Breast epithelium (tissue), 4 donors: ENCODE data around the gene FAM47C. TPM values are rescaled to one million over a fixed set of nuclear protein-coding genes. Genes with fewer than 3 reads are reported as not detected.
"Not testable (repeated sequence)": the region's sequence is repeated elsewhere in the genome, so short reads cannot be mapped to it uniquely, and the experiment has no call there.

ENCODE experiments used
- DNase-seq, 2 donors: peaks; one replicate each; pipeline ENCODE4 v3.0.0-alpha.2; 2019; ENCODE audit warnings: low spot score in 2 of 2
- H3K27ac ChIP-seq, 2 donors: fragments of 200-600 bp; sonication (generic) in 1 of 2; one replicate each; pipeline ENCODE4 v1.5.1; 2016 to 2019; ENCODE audit warnings: mild to moderate bottlenecking in 1 of 2
- H3K27me3 ChIP-seq, 2 donors: fragments of 200-600 bp; sonication (generic) in 1 of 2; one replicate each; pipeline versions ENCODE4 v1.5.1 to v1.6.0; 2017 to 2019; ENCODE audit warnings: control low read depth in 1 of 2, mild to moderate bottlenecking in 1 of 2
- H3K36me3 ChIP-seq: fragments of 200-600 bp; one replicate; pipeline ENCODE4 v1.5.1; 2019
- H3K4me1 ChIP-seq, 2 donors: fragments of 200-600 bp; sonication (generic); one replicate each; pipeline ENCODE4 v1.5.1; 2016 to 2019; ENCODE audit warnings: control low read depth in 1 of 2
- H3K4me3 ChIP-seq, 3 donors: fragments of 200-600 bp; sonication (generic); 1 replicate in 2 of 3; 2 replicates in 1 of 3; pipeline ENCODE4 v1.5.1; 2016 to 2019; ENCODE audit warnings: mild to moderate bottlenecking in 3 of 3, moderate library complexity in 2 of 3
- H3K9me3 ChIP-seq, 2 donors: fragments of 200-600 bp; sonication (generic) in 1 of 2; one replicate each; pipeline ENCODE4 v1.5.1; 2016 to 2019; ENCODE audit warnings: control low read depth in 1 of 2
- CTCF ChIP-seq, 3 donors: fragments of 450-650 bp; IDR thresholded peaks; one replicate each; pipeline ENCODE4 v1.5.1; 2016 to 2017; ENCODE audit warnings: antibody characterized with exemption in 3 of 3, mild to moderate bottlenecking in 3 of 3, moderate library complexity in 3 of 3
- POLR2A ChIP-seq: fragments of 450-650 bp; IDR thresholded peaks from one replicate; pipeline ENCODE4 v1.6.1; 2016; ENCODE audit warnings: antibody characterized with exemption, mild to moderate bottlenecking, moderate library complexity
- POLR2AphosphoS5 ChIP-seq, 3 donors: sonication (generic); formaldehyde crosslinking; IDR thresholded peaks; one replicate each; pipeline ENCODE4 v1.6.1; 2017; ENCODE audit warnings: antibody characterized with exemption in 3 of 3
- intact Hi-C: fragments of 100-400 bp; cut with DNase I; formaldehyde crosslinking; loops from one replicate; pipeline ENCODE4 v1.15.1; 2023; ENCODE audit warnings: low total_unique reads
- total RNA-seq, 3 donors: library from RNA; depleted of rRNA; stranded (reverse); fragments of >200 nt; gene quantifications; one replicate each; pipeline ENCODE4 v1.1.0, GENCODE V29; 2016

The FAM47C gene
- not detected for total RNA-seq

- intact Hi-C loops, H3K4me3 ChIP-seq: not testable (repeated sequence)
These were observed at the start of gene FAM47C for GRCh38 chrX:37008182-37008581. Gene FAM47C, plus strand, starts transcription at chrX:37008366. Its CDS starts 45 bp downstream, at chrX:37008411.

GRCh38 chrX:36961590-36961989 lies 46.6 kb upstream of the FAM47C start:
- intact Hi-C loops: no loop called here
- TF ChIP-seq POLR2A: no peak

More at GRCh38 chrX:37008182-37008581, at the start of gene FAM47C:
- not testable (repeated sequence) for DNase-seq, H3K9me3 ChIP-seq, H3K36me3 ChIP-seq, H3K4me1 ChIP-seq, H3K27me3 ChIP-seq, H3K27ac ChIP-seq

DNA sequence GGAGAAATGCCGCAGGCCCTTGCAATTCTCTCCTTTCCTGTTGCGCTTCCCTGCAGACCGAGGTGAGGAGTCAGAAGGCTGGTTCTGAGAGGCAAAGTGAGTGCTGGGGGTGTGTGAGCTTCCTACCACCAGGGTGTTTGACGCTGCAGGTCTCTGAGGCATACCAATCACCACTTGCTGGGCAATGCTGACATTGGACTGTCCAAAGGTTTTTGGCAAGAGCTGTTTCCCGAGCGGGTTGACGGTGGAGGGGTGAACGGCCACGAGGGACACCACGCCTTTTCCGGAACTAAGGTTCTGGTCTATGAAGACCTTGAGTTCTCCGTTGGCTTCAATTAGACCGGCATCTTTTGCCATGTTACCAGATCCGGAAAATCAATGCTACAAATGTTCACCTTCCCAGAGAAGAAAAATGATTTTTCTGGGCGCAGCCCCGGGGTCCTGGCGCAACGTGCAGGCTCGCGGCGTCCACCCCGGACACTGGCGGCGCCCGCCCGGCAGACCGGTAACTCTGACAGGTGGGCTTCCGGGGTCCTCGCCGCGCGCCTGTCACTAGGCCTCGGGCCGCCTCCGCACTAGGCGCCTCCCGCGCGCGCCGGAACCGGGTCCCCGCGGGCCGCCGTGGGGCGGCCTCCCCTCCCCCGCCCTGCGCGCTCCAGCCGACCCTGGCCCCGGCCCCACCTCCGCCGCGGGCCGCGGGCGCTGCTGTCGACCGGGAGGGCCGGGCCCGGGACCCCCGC lies 44.9 kb upstream of the FAM47C start:
- TF ChIP-seq POLR2A (no peak), POLR2AphosphoS5 (IDR thresholded peaks at IDR 0.05) (no peak), CTCF (IDR thresholded peaks at IDR 0.05) (no peak)
- no peaks in the 10 kb centered on the region for H3K9me3 ChIP-seq
- H3K4me3 ChIP-seq: peak overlapping the region in 2 of 3 donors; percentile 39 to 50
- intact Hi-C loops: no loop called here
- peaks cover 0 to 22% of the 10 kb centered on the region in 2 donors for H3K27me3 ChIP-seq
- DNase-seq: no peak
- no peaks in the 10 kb centered on the region for H3K36me3 ChIP-seq
- no peaks in the 10 kb centered on the region for H3K4me1 ChIP-seq
- H3K27ac ChIP-seq: no peak overlapping the region

More at GRCh38 chrX:36961590-36961989, 46.6 kb upstream of the FAM47C start:
- no peak for DNase-seq
- Histone ChIP-seq H3K9me3 (no peaks in the 10 kb centered on the region), H3K27me3 (peaks cover 0 to 29% of the 10 kb centered on the region in 2 donors), H3K27ac (no peak overlapping the region), H3K36me3 (no peaks in the 10 kb centered on the region), H3K4me1 (no peaks in the 10 kb centered on the region), H3K4me3 (no peak overlapping the region)

GRCh38 chrX:36963852-36964251 lies 44.3 kb upstream of the FAM47C start:
- Histone ChIP-seq H3K4me3 (peak overlapping the region in 2 of 3 donors; percentile 39 to 50), H3K9me3 (no peaks in the 10 kb centered on the region), H3K27me3 (peaks cover 0 to 17% of the 10 kb centered on the region in 2 donors), H3K4me1 (no peaks in the 10 kb centered on the region), H3K36me3 (no peaks in the 10 kb centered on the region), H3K27ac (no peak overlapping the region)
- intact Hi-C loops: no loop called here
- no peak for DNase-seq
- TF ChIP-seq POLR2A (no peak), CTCF (IDR thresholded peaks at IDR 0.05) (no peak)

DNA sequence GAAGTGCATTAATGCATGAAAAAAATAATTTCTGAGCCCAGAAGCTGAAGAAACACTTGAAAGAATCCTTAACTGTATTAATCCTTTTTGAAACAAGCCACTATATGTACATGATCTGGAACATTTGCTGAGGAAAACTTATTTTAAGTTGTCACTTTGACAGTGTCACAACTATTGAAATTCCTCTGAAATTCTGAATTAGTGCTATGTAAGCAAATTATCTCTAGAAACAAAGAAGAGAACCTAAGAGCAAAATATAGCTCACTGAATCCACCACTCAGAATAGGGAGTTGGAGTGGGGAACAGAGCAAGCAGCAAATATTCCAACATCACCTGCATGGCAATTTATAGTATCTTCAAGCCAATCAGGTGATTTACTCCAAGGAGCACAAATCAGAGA lies 34.6 kb upstream of the FAM47C start:
- DNase-seq: no peak
- no peak overlapping the region for H3K4me3 ChIP-seq
- intact Hi-C loops: no loop called here
- no peaks in the 10 kb centered on the region for H3K36me3 ChIP-seq
- H3K27me3 ChIP-seq: peaks cover 0 to 11% of the 10 kb centered on the region in 2 donors
- no peak overlapping the region for H3K27ac ChIP-seq
- H3K4me1 ChIP-seq: no peaks in the 10 kb centered on the region
- no peaks in the 10 kb centered on the region for H3K9me3 ChIP-seq
- TF ChIP-seq POLR2AphosphoS5 (IDR thresholded peaks at IDR 0.05): no peak
- no peak for TF ChIP-seq CTCF (IDR thresholded peaks at IDR 0.05)
- TF ChIP-seq POLR2A: no peak

DNA sequence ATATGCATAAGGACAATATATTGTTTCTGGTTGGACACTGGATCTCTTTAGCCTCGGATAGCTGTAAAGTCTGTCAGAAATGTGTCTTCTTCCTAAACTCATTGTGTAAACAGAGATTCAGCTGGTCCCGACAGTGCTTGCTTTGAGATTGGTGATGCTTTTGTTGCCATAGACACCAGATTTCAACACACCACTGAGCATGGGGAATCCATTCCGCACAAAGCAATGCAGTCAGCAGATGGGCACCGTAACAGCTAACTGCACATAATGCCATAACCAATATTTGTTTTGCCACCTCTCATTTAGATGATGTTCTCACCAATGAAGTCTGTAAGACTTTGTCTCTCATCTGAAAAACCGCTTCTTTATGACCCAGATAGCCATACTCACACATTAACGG lies 33.3 kb upstream of the FAM47C start:
- H3K4me3 ChIP-seq: no peak overlapping the region
- DNase-seq: no peak
- no peaks in the 10 kb centered on the region for H3K9me3 ChIP-seq
- no peak for TF ChIP-seq CTCF (IDR thresholded peaks at IDR 0.05)
- no peak for TF ChIP-seq POLR2AphosphoS5 (IDR thresholded peaks at IDR 0.05)
- TF ChIP-seq POLR2A: no peak
- intact Hi-C loops: no loop called here
- no peak overlapping the region for H3K27ac ChIP-seq
- H3K36me3 ChIP-seq: no peaks in the 10 kb centered on the region
- no peaks in the 10 kb centered on the region for H3K4me1 ChIP-seq
- H3K27me3 ChIP-seq: peaks cover 0 to 11% of the 10 kb centered on the region in 2 donors
